HepG2 (cell line): ENCODE results near the gene PA2G4. TPM values are rescaled to one million over a fixed set of nuclear protein-coding genes. Genes with fewer than 3 reads are reported as not detected.

Experiments
- ARNT2 ChIP-seq: sonication (generic); formaldehyde crosslinking; IDR thresholded peaks from 2 replicates; pipeline ENCODE4 v1.8.0; 2022; ENCODE audit warnings: mild to moderate bottlenecking, low read depth, missing genetic modification reagents, moderate library complexity
- EEA1 ChIP-seq: sonication (generic); formaldehyde crosslinking; IDR thresholded peaks from 2 replicates; pipeline ENCODE4 v1.5.1; 2020; ENCODE audit warnings: mild to moderate bottlenecking, missing genetic modification reagents, borderline replicate concordance
- GFI1 ChIP-seq: sonication (generic); formaldehyde crosslinking; IDR thresholded peaks from 2 replicates; pipeline ENCODE4 v1.5.0; 2020; ENCODE audit warnings: missing genetic modification reagents, mild to moderate bottlenecking, borderline replicate concordance
- NFIB ChIP-seq: sonication (generic); formaldehyde crosslinking; IDR thresholded peaks from 2 replicates; pipeline ENCODE4 v1.9.0; 2021; ENCODE audit warnings: missing genetic modification reagents, mild to moderate bottlenecking, borderline replicate concordance
- POGZ ChIP-seq: sonication (generic); formaldehyde crosslinking; IDR thresholded peaks from 2 replicates; pipeline ENCODE4 v1.4.0; 2020; ENCODE audit warnings: mild to moderate bottlenecking, missing genetic modification reagents
- STAG1 ChIP-seq: sonication (generic); formaldehyde crosslinking; IDR thresholded peaks from 2 replicates; pipeline ENCODE4 v1.4.0; 2020; ENCODE audit warnings: missing genetic modification reagents
- TBX2 ChIP-seq: sonication (generic); formaldehyde crosslinking; IDR thresholded peaks from 2 replicates; pipeline ENCODE4 v1.5.0; 2020; ENCODE audit warnings: missing genetic modification reagents, mild to moderate bottlenecking, borderline replicate concordance
- XRCC5 ChIP-seq: fragments of 200-400 bp; formaldehyde crosslinking; optimal IDR thresholded peaks from 2 replicates; pipeline ENCODE3; 2017; ENCODE audit warnings: mild to moderate bottlenecking, low read length
- ZHX1 ChIP-seq: sonication (generic); formaldehyde crosslinking; IDR thresholded peaks from 2 replicates; pipeline ENCODE4 v1.8.1; 2022; ENCODE audit warnings: low read depth, mild to moderate bottlenecking, missing genetic modification reagents
- ZMYM4 ChIP-seq: sonication (generic); formaldehyde crosslinking; IDR thresholded peaks from 2 replicates; pipeline ENCODE4 v1.8.1; 2023; ENCODE audit warnings: mild to moderate bottlenecking, missing genetic modification reagents
- ZNF552 ChIP-seq: sonication (generic); formaldehyde crosslinking; IDR thresholded peaks from 2 replicates; pipeline ENCODE4 v1.9.0; 2022; ENCODE audit warnings: missing genetic modification reagents, mild to moderate bottlenecking, borderline replicate concordance
- ZNF563 ChIP-seq: sonication (generic); formaldehyde crosslinking; IDR thresholded peaks from 2 replicates; pipeline ENCODE4 v1.8.0; 2022; ENCODE audit warnings: mild to moderate bottlenecking, moderate library complexity, missing genetic modification reagents
- ZNF7 ChIP-seq: IDR thresholded peaks from 2 replicates; pipeline ENCODE4 v1.6.1; 2016; ENCODE audit warnings: missing biosample characterization, missing genetic modification reagents
- ZNF766 ChIP-seq: sonication (generic); formaldehyde crosslinking; IDR thresholded peaks from 2 replicates; pipeline ENCODE4 v1.5.0; 2020; ENCODE audit warnings: missing genetic modification reagents, borderline replicate concordance
- ZNF775 ChIP-seq: sonication (generic); formaldehyde crosslinking; IDR thresholded peaks from 2 replicates; pipeline ENCODE4 v1.4.0; 2020; ENCODE audit warnings: missing genetic modification reagents, mild to moderate bottlenecking, moderate library complexity, borderline replicate concordance
- polyA plus RNA-seq, 8 experiments: library from polyadenylated mRNA; depleted of rRNA in 3 of 8; stranded (reverse) in 7 of 8; unstranded in 1 of 8; fragments of >200 nt; fragmentation: Illumina TruSeq in 4 of 8; extraction: Trizol in 4 of 8; gene quantifications; 2 replicates each; pipeline versions ENCODE4 v1.2.1 to v1.2.3, GENCODE V29; 2011 to 2016; ENCODE audit warnings: low read depth in 4 of 8, missing spikeins in 1 of 8, mixed read lengths in 1 of 8; ENCODE audit not compliant: insufficient read depth in 1 of 8
- total RNA-seq, 5 experiments: library from RNA; depleted of rRNA; stranded (reverse); fragments of >200 nt; fragmentation: Illumina TruSeq; extraction: Trizol; gene quantifications; 2 replicates each; pipeline ENCODE4 v1.2.3, GENCODE V29; 2016; ENCODE audit warnings: low read depth in 1 of 5
- TF ChIP-seq, protein P1 (sequence below): sonication (generic); formaldehyde crosslinking; IDR thresholded peaks from 2 replicates; pipeline ENCODE4 v1.5.0; 2020; ENCODE audit warnings: missing genetic modification reagents
- TF ChIP-seq, protein P2 (sequence below): sonication (generic); formaldehyde crosslinking; IDR thresholded peaks from 2 replicates; pipeline ENCODE4 v1.4.0; 2020; ENCODE audit warnings: missing genetic modification reagents, borderline replicate concordance
- TF ChIP-seq, protein P3 (sequence below): sonication (generic); formaldehyde crosslinking; IDR thresholded peaks from 2 replicates; pipeline ENCODE4 v1.9.0; 2021; ENCODE audit warnings: missing genetic modification reagents, mild to moderate bottlenecking, borderline replicate concordance
- TF ChIP-seq, protein P4 (sequence below): IDR thresholded peaks from 2 replicates; pipeline ENCODE4 v1.6.1; 2016; ENCODE audit warnings: low read depth, control low read depth

Gene PA2G4
- total and polyA plus RNA-seq, 2 of the 13 experiments (the other 11 are each of a cell fraction or from before 2014, with no cell fraction given): 147 to 240 TPM

DNA sequence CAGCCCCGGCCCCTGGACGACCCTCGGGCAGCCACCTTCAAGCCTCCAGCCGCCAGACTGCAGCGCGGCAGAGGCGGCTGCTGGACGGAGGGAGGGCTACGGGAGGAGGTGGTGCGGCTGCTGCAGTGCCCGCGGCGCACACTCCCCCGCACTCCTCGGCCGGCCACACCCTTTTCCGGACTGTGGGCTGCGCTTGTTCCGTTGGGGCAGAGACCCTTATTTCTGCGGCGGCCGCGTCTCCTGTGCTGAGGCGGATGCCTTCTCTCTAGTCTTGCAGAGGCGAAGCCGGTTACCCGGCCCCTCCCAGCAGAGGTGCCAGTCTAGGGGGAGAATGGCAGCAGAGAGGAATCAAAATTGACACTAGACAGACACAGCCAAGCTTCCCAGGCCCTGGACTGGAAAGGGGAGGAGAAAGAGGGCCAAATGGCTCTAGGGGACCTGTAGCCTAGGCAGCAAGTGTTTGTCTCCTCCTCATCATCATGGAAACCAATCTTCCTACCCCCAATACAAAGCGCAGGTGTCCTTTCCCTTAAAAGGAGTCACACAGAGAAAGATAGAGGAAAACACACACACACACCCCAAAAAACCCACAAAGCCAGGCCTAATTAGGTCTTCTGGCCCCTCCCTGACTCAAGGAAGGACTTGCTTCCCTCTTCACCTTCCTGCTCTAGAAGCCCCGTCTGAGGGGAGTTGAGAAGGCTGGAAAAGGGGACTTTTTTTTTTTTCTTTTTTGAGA, 25.0 kb downstream of the PA2G4 start (continued):
- TF ChIP-seq, protein P1, sequence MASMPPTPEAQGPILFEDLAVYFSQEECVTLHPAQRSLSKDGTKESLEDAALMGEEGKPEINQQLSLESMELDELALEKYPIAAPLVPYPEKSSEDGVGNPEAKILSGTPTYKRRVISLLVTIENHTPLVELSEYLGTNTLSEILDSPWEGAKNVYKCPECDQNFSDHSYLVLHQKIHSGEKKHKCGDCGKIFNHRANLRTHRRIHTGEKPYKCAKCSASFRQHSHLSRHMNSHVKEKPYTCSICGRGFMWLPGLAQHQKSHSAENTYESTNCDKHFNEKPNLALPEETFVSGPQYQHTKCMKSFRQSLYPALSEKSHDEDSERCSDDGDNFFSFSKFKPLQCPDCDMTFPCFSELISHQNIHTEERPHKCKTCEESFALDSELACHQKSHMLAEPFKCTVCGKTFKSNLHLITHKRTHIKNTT (CRISPR knock-in tag): no peak
- TF ChIP-seq ZNF766 (CRISPR knock-in tag): no peak
- peak; percentile 15 for TF ChIP-seq XRCC5
- TF ChIP-seq ZNF7 (CRISPR knock-in tag): no peak
- TF ChIP-seq POGZ: no peak
- TF ChIP-seq, protein P2, sequence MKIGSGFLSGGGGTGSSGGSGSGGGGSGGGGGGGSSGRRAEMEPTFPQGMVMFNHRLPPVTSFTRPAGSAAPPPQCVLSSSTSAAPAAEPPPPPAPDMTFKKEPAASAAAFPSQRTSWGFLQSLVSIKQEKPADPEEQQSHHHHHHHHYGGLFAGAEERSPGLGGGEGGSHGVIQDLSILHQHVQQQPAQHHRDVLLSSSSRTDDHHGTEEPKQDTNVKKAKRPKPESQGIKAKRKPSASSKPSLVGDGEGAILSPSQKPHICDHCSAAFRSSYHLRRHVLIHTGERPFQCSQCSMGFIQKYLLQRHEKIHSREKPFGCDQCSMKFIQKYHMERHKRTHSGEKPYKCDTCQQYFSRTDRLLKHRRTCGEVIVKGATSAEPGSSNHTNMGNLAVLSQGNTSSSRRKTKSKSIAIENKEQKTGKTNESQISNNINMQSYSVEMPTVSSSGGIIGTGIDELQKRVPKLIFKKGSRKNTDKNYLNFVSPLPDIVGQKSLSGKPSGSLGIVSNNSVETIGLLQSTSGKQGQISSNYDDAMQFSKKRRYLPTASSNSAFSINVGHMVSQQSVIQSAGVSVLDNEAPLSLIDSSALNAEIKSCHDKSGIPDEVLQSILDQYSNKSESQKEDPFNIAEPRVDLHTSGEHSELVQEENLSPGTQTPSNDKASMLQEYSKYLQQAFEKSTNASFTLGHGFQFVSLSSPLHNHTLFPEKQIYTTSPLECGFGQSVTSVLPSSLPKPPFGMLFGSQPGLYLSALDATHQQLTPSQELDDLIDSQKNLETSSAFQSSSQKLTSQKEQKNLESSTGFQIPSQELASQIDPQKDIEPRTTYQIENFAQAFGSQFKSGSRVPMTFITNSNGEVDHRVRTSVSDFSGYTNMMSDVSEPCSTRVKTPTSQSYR (CRISPR knock-in tag): no peak
- 0 out of 2 replicates have a peak, but pooled peaks have one; percentile 34 for TF ChIP-seq GFI1 (CRISPR knock-in tag)
- TF ChIP-seq TBX2 (CRISPR knock-in tag): no peak; the same call in 1 of the 2 replicates
- 0 out of 2 replicates have a peak, but pooled peaks have one; percentile 60 for TF ChIP-seq EEA1 (CRISPR knock-in tag)
- TF ChIP-seq ZHX1 (CRISPR knock-in tag): no peak
- no peak for TF ChIP-seq STAG1 (CRISPR knock-in tag)
- TF ChIP-seq ZMYM4: no peak
- TF ChIP-seq, protein P3, sequence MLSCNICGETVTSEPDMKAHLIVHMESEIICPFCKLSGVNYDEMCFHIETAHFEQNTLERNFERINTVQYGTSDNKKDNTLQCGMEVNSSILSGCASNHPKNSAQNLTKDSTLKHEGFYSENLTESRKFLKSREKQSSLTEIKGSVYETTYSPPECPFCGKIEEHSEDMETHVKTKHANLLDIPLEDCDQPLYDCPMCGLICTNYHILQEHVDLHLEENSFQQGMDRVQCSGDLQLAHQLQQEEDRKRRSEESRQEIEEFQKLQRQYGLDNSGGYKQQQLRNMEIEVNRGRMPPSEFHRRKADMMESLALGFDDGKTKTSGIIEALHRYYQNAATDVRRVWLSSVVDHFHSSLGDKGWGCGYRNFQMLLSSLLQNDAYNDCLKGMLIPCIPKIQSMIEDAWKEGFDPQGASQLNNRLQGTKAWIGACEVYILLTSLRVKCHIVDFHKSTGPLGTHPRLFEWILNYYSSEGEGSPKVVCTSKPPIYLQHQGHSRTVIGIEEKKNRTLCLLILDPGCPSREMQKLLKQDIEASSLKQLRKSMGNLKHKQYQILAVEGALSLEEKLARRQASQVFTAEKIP (CRISPR knock-in tag): no peak
- no peak for TF ChIP-seq NFIB (CRISPR knock-in tag)
- TF ChIP-seq ZNF775 (CRISPR knock-in tag): no peak
- no peak for TF ChIP-seq ZNF563
- no peak for TF ChIP-seq ZNF552 (CRISPR knock-in tag)
- TF ChIP-seq, protein P4, sequence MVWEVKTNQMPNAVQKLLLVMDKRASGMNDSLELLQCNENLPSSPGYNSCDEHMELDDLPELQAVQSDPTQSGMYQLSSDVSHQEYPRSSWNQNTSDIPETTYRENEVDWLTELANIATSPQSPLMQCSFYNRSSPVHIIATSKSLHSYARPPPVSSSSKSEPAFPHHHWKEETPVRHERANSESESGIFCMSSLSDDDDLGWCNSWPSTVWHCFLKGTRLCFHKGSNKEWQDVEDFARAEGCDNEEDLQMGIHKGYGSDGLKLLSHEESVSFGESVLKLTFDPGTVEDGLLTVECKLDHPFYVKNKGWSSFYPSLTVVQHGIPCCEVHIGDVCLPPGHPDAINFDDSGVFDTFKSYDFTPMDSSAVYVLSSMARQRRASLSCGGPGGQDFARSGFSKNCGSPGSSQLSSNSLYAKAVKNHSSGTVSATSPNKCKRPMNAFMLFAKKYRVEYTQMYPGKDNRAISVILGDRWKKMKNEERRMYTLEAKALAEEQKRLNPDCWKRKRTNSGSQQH: peak; percentile 31; the same call in 1 of the 2 replicates
- TF ChIP-seq ARNT2 (CRISPR knock-in tag): 0 out of 2 replicates have a peak, but pooled peaks have one; percentile 42
